Lung (tissue), 12 donors: ENCODE data around the gene SOX5. TPM values are rescaled to one million over a fixed set of nuclear protein-coding genes. Genes with fewer than 3 reads are reported as not detected.

ENCODE experiments used
- ATAC-seq: fragments of 200-7000 bp; cut with Tn5 transposase; one replicate; pipeline ENCODE4 v1.9.1; 2020; ENCODE audit warnings: moderate number of reproducible peaks; ENCODE audit not compliant: insufficient read depth, low FRiP score
- DNase-seq, 3 donors: peaks; one replicate each; pipeline ENCODE4 v3.0.0-alpha.2; 2013 to 2017
- H3K27ac ChIP-seq, 2 donors: one replicate each; pipeline ENCODE4 v1.5.1; 2013; ENCODE audit warnings: mild to moderate bottlenecking in 2 of 2, moderate library complexity in 2 of 2, control low read depth in 1 of 2, inconsistent platforms in 1 of 2, low read depth in 1 of 2, low read length in 1 of 2
- H3K27me3 ChIP-seq, 3 donors: one replicate each; pipeline ENCODE4 v1.5.1; 2013; ENCODE audit warnings: low read length in 2 of 3; ENCODE audit not compliant: control insufficient read depth in 3 of 3, insufficient read depth in 3 of 3
- H3K36me3 ChIP-seq, 4 donors: one replicate each; pipeline ENCODE4 v1.5.1; 2013; ENCODE audit warnings: low read length in 4 of 4, mild to moderate bottlenecking in 1 of 4, moderate library complexity in 1 of 4; ENCODE audit not compliant: control insufficient read depth in 4 of 4, insufficient read depth in 4 of 4
- H3K4me1 ChIP-seq, 5 donors: one replicate each; pipeline ENCODE4 v1.5.1; 2013; ENCODE audit warnings: low read length in 5 of 5, mild to moderate bottlenecking in 2 of 5, moderate library complexity in 1 of 5; ENCODE audit not compliant: control insufficient read depth in 5 of 5, insufficient read depth in 5 of 5
- H3K4me3 ChIP-seq: one replicate; pipeline ENCODE4 v1.5.1; 2013; ENCODE audit warnings: mild to moderate bottlenecking, control low read depth, moderate library complexity
- H3K9ac ChIP-seq, 2 donors: one replicate each; pipeline ENCODE4 v1.5.1; 2013; ENCODE audit warnings: low read length in 2 of 2, control low read depth in 1 of 2; ENCODE audit not compliant: insufficient read depth in 1 of 2
- H3K9me3 ChIP-seq, 4 donors: one replicate each; pipeline ENCODE4 v1.5.1; 2013; ENCODE audit warnings: low read length in 3 of 4, mild to moderate bottlenecking in 1 of 4, moderate library complexity in 1 of 4; ENCODE audit not compliant: control insufficient read depth in 4 of 4, insufficient read depth in 3 of 4
- WGBS, 2 donors: extraction: QIAGEN DNeasy Blood & Tissue Kit; methylation state at CpG; one replicate each; pipeline ENCODE4 v1.1.7; 2013; 5-methylcytosine and 5-hydroxymethylcytosine counted together
- polyA plus RNA-seq, 2 donors: library from polyadenylated mRNA; stranded (reverse); fragments of 200-250 nt; gene quantifications; one replicate each; pipeline ENCODE4 v1.2.1, GENCODE V29; 2013
- total RNA-seq, 2 donors: library from RNA; depleted of rRNA in 1 of 2; stranded (reverse); fragments of >200 nt in 1 of 2; gene quantifications; one replicate each; pipeline ENCODE4 v1.2.1, GENCODE V29; 2014 to 2021
- TF ChIP-seq, protein P1 (sequence below): IDR thresholded peaks from 2 replicates; pipeline ENCODE4 v1.5.1; 2012; ENCODE audit warnings: mild to moderate bottlenecking; ENCODE audit errors: control extremely low read depth, extremely low read depth
- donor health status: control.
- donor health status: control.
- donor health status: Bipolar disorder and iron deficiency.
- donor health status: healthy.
- donor health status: DM: yes; HTN: yes; CAD: no.

Gene SOX5
- total and polyA plus RNA-seq, 4 donors: 1.0 to 71.4 (median 7.2) TPM

DNA sequence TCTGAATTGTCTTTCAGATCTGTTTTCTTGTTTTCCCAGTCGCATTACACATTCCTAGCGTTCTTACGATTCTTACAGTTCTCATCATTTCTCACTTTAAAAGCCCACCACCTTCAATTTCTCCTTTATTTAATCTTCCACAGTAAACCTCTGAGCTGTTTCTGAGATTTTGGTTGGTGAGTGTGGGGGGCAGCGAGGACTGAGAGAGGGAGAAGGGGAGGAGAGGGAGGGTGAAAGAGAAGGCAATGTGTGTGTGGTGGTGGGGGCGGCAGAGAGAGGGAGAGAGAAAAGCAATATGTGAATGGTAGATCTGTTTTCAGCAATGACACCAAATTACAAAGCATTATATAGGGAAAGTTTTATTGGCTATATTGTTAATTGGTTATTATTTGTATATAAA lies 282.6 kb downstream of the SOX5 start:
- H3K27ac ChIP-seq: no peak overlapping the region
- H3K4me1 ChIP-seq: no peaks in the 10 kb centered on the region
- WGBS, 2 donors: 71 to 72% methylated on average over 5 of the region's 5 CpGs
- H3K27me3 ChIP-seq: no peaks in the 10 kb centered on the region
- DNase-seq (no peak), ATAC-seq (no peak)
- no peaks in the 10 kb centered on the region for H3K36me3 ChIP-seq
- no peak overlapping the region for H3K9ac ChIP-seq
- no peak overlapping the region for H3K4me3 ChIP-seq
- TF ChIP-seq, protein P1, sequence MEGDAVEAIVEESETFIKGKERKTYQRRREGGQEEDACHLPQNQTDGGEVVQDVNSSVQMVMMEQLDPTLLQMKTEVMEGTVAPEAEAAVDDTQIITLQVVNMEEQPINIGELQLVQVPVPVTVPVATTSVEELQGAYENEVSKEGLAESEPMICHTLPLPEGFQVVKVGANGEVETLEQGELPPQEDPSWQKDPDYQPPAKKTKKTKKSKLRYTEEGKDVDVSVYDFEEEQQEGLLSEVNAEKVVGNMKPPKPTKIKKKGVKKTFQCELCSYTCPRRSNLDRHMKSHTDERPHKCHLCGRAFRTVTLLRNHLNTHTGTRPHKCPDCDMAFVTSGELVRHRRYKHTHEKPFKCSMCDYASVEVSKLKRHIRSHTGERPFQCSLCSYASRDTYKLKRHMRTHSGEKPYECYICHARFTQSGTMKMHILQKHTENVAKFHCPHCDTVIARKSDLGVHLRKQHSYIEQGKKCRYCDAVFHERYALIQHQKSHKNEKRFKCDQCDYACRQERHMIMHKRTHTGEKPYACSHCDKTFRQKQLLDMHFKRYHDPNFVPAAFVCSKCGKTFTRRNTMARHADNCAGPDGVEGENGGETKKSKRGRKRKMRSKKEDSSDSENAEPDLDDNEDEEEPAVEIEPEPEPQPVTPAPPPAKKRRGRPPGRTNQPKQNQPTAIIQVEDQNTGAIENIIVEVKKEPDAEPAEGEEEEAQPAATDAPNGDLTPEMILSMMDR: no peak
- H3K9me3 ChIP-seq: no peaks in the 10 kb centered on the region

DNA sequence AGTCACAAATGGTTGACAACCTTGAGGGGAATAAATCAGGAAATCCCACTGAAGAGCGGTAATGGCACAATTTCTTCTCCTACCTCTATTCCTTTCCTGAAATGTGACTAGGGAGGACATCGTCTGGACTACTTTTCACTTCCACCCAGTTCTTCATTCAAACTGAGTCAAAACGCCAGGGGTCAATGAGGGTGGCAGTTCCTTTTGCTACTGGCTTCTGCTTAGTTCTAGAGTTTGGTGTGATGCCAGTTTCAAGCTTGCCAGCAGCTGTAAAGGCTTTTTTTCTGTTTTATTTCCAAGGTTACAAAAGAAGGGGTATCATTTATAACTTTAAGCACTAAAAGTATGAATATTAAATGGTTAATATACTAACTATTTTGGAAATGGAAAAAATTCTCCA lies 286.5 kb downstream of the SOX5 start:
- no peak for ATAC-seq
- WGBS, 2 donors: 76 to 77% methylated on average over 3 of the region's 3 CpGs

DNA sequence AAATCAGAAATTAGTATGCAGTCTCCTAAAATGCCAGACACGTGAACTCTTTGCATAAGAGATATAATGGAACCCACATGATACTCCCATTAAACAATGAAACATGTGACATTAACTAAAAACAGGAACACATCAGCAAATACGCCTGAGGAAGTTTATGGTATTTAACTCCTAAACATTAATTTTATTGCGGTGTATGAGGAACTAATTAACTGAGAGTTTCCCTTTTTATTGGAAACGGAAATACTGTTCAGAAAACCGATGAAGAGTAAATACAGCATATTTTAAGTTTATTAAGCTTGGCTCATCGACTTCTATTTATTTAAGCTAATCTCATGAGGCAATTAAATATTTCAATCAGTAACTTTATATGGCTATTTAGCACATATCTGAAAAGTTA lies 290.3 kb downstream of the SOX5 start:
- no peak for ATAC-seq
- Histone ChIP-seq H3K27me3 (no peaks in the 10 kb centered on the region), H3K9me3 (no peaks in the 10 kb centered on the region), H3K36me3 (no peaks in the 10 kb centered on the region), H3K9ac (no peak overlapping the region), H3K4me1 (no peaks in the 10 kb centered on the region), H3K27ac (no peak overlapping the region), H3K4me3 (no peak overlapping the region)
- WGBS, 2 donors: 88 to 91% methylated on average over 6 of the region's 6 CpGs
- no peak for DNase-seq
- TF ChIP-seq, protein P1: no peak

More for the DNA sequence above, 286.5 kb downstream of the SOX5 start:
- TF ChIP-seq, protein P1: no peak
- H3K4me1 ChIP-seq: no peaks in the 10 kb centered on the region
- DNase-seq: peak in 2 of 3 donors; percentile 12 to 39
- H3K4me3 ChIP-seq: no peak overlapping the region
- H3K27ac ChIP-seq: no peak overlapping the region
- H3K9me3 ChIP-seq: no peaks in the 10 kb centered on the region
- no peak overlapping the region for H3K9ac ChIP-seq
- H3K27me3 ChIP-seq: no peaks in the 10 kb centered on the region
- H3K36me3 ChIP-seq: no peaks in the 10 kb centered on the region

DNA sequence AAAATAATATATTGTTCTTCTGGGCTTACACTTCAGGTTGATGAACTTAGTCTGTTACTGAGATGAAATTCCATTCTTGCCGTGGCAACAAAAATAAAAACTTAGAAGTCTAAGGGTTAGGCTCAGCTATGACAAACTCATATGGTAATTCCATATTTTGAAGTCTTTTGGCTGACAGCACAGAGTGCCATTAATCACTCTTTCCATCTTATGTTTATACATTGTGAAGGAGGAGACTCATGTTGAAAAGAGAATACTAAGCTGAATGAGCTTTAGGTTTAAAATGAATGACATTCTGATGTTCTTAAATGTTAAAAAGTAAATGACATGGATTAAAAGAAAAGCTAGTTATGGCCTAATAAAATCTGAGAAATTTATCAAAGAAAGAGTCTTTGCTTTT lies 291.9 kb downstream of the SOX5 start:
- TF ChIP-seq, protein P1: no peak
- no peak for ATAC-seq

More for the DNA sequence above, 291.9 kb downstream of the SOX5 start:
- DNase-seq: no peak
- Histone ChIP-seq H3K4me3 (no peak overlapping the region), H3K9ac (no peak overlapping the region), H3K27ac (no peak overlapping the region), H3K9me3 (no peaks in the 10 kb centered on the region), H3K36me3 (no peaks in the 10 kb centered on the region), H3K4me1 (no peaks in the 10 kb centered on the region), H3K27me3 (no peaks in the 10 kb centered on the region)
- WGBS, 2 donors: 79 to 90% methylated on average over 1 of the region's 1 CpG
